H1 (cell line): ENCODE data around the gene SEMA3D. TPM values are rescaled to one million over a fixed set of nuclear protein-coding genes. Genes with fewer than 3 reads are reported as not detected.

Source experiments
- CTCF ChIA-PET: fragments of 300-600 bp; sonication (Branson Sonifier 250); formaldehyde crosslinking; loops from one replicate; lab custom pipeline; 2021; ENCODE audit not compliant: partially characterized antibody; lab: Charles Lee
- POLR2A ChIA-PET: fragments of 300-600 bp; sonication (Branson Sonifier 250); formaldehyde crosslinking; loops from one replicate; lab custom pipeline; 2021; ENCODE audit warnings: inconsistent platforms; ENCODE audit not compliant: partially characterized antibody; lab: Charles Lee
- DNase-seq, 2 experiments: peaks; one replicate each; pipeline versions ENCODE4 v3.0.0 to v3.0.0-alpha.2; 2010 to 2022; ENCODE audit warnings: low spot score in 2 of 2, low read depth in 1 of 2, mixed read lengths in 1 of 2
- FAIRE-seq: peaks from 2 replicates; lab custom pipeline; 2011; peaks lifted over from hg19 to GRCh38; lab: Jason Lieb, UNC
- H2AFZ ChIP-seq: 2 replicates; pipeline ENCODE4 v1.8.1; 2012; ENCODE audit warnings: low read length, inconsistent platforms
- H2AK5ac ChIP-seq: 2 replicates; pipeline ENCODE4 v1.6.1; 2013; ENCODE audit warnings: low read depth, low read length
- H2BK120ac ChIP-seq: replicated peaks from 2 replicates; pipeline ENCODE3; 2013; ENCODE audit warnings: low read depth, low read length, inconsistent platforms
- H2BK12ac ChIP-seq: 2 replicates; pipeline ENCODE4 v1.6.1; 2013; ENCODE audit warnings: low read depth, low read length
- H2BK15ac ChIP-seq: 2 replicates; pipeline ENCODE4 v1.6.1; 2013; ENCODE audit warnings: low read length
- H2BK20ac ChIP-seq: 2 replicates; pipeline ENCODE4 v1.6.1; 2013; ENCODE audit warnings: low read length
- H2BK5ac ChIP-seq: 2 replicates; pipeline ENCODE4 v1.6.1; 2013; ENCODE audit warnings: low read depth, low read length
- H3K14ac ChIP-seq: 2 replicates; pipeline ENCODE4 v1.6.1; 2013; ENCODE audit warnings: inconsistent platforms; ENCODE audit not compliant: insufficient read length
- H3K18ac ChIP-seq: 2 replicates; pipeline ENCODE4 v1.6.1; 2013; ENCODE audit warnings: low read length; ENCODE audit errors: extremely low read depth
- H3K23ac ChIP-seq: 2 replicates; pipeline ENCODE4 v1.6.1; 2013; ENCODE audit warnings: inconsistent platforms; ENCODE audit not compliant: insufficient read length
- H3K23me2 ChIP-seq: 2 replicates; pipeline ENCODE4 v1.6.1; 2013; ENCODE audit warnings: low read depth, low read length
- H3K27ac ChIP-seq: 2 replicates; pipeline ENCODE4 v1.6.1; 2011; ENCODE audit warnings: low read depth, low read length, inconsistent platforms
- H3K27me3 ChIP-seq, 4 experiments: replicated peaks in 1 of 4; 1 replicate in 1 of 4; 2 replicates in 3 of 4; pipeline versions ENCODE4 v1.6.1 to v1.8.1; 2011 to 2013; ENCODE audit warnings: low read length in 3 of 4, mild to moderate bottlenecking in 3 of 4, inconsistent platforms in 2 of 4, mixed read lengths in 2 of 4, moderate library complexity in 1 of 4; ENCODE audit not compliant: control insufficient read depth in 3 of 4, insufficient read depth in 3 of 4; ENCODE audit errors: extremely low read depth in 1 of 4
- H3K36me3 ChIP-seq, 4 experiments: 2 replicates each; pipeline versions ENCODE4 v1.6.1 to v1.8.1; 2011 to 2013; ENCODE audit warnings: mild to moderate bottlenecking in 4 of 4, low read length in 3 of 4, moderate library complexity in 2 of 4, control low read depth in 1 of 4, inconsistent platforms in 1 of 4; ENCODE audit not compliant: insufficient read depth in 4 of 4, control insufficient read depth in 2 of 4
- H3K4ac ChIP-seq: replicated peaks from 2 replicates; pipeline ENCODE3; 2013; ENCODE audit warnings: low read length, low read depth, mixed read lengths, inconsistent platforms; ENCODE audit not compliant: insufficient read length
- H3K4me1 ChIP-seq, 4 experiments: replicated peaks in 1 of 4; 1 replicate in 1 of 4; 2 replicates in 3 of 4; pipeline versions ENCODE4 v1.6.1 to v1.8.1; 2011 to 2013; ENCODE audit warnings: low read length in 3 of 4, inconsistent platforms in 2 of 4, mixed read lengths in 1 of 4; ENCODE audit not compliant: insufficient read depth in 4 of 4, control insufficient read depth in 3 of 4
- H3K4me2 ChIP-seq, 2 experiments: 2 replicates each; pipeline versions ENCODE4 v1.6.1 to v1.8.1; 2011 to 2013; ENCODE audit warnings: low read depth in 2 of 2, low read length in 2 of 2, control low read depth in 1 of 2, inconsistent platforms in 1 of 2, mild to moderate bottlenecking in 1 of 2; ENCODE audit not compliant: insufficient read depth in 1 of 2
- H3K4me3 ChIP-seq, 4 experiments: fragments of 200-600, 300-600 bp in 1 of 4; sonication (generic), shearing (Covaris generic), sonication (Bioruptor Twin) in 1 of 4; 2 replicates each; pipeline versions ENCODE4 v1.5.1 to v1.8.1; 2011 to 2016; ENCODE audit warnings: low read length in 4 of 4, low read depth in 3 of 4, control low read depth in 2 of 4, inconsistent platforms in 2 of 4, mild to moderate bottlenecking in 2 of 4, mixed read lengths in 1 of 4, moderate library complexity in 1 of 4; ENCODE audit not compliant: insufficient read depth in 2 of 4; ENCODE audit errors: extremely low read depth in 1 of 4
- H3K56ac ChIP-seq: replicated peaks from 2 replicates; pipeline ENCODE3; 2013; ENCODE audit warnings: low read depth, mild to moderate bottlenecking, mixed read lengths, low read length, inconsistent platforms; ENCODE audit not compliant: insufficient read length
- H3K79me1 ChIP-seq: 2 replicates; pipeline ENCODE4 v1.6.1; 2013; ENCODE audit warnings: low read depth, low read length, control low read depth
- H3K79me2 ChIP-seq, 2 experiments: 2 replicates each; pipeline versions ENCODE4 v1.6.1 to v1.8.1; 2012 to 2013; ENCODE audit warnings: low read length in 2 of 2, mild to moderate bottlenecking in 2 of 2, inconsistent platforms in 1 of 2; ENCODE audit not compliant: insufficient read depth in 2 of 2, control insufficient read depth in 1 of 2
- H3K9ac ChIP-seq, 4 experiments: replicated peaks in 1 of 4; 1 replicate in 1 of 4; 2 replicates in 3 of 4; pipeline versions ENCODE4 v1.6.1 to v1.8.1; 2011 to 2013; ENCODE audit warnings: low read depth in 3 of 4, low read length in 3 of 4, control low read depth in 2 of 4, mild to moderate bottlenecking in 2 of 4, moderate library complexity in 2 of 4, inconsistent platforms in 1 of 4; ENCODE audit errors: extremely low read depth in 1 of 4
- H3K9me3 ChIP-seq, 2 experiments: 2 replicates each; pipeline versions ENCODE4 v1.6.1 to v1.8.1; 2012 to 2013; ENCODE audit warnings: mild to moderate bottlenecking in 2 of 2, moderate library complexity in 2 of 2, control low read depth in 1 of 2, inconsistent platforms in 1 of 2, low read depth in 1 of 2, low read length in 1 of 2, mixed read lengths in 1 of 2; ENCODE audit not compliant: insufficient read depth in 2 of 2
- H4K20me1 ChIP-seq, 2 experiments: replicated peaks in 1 of 2; 2 replicates each; pipeline versions ENCODE3 to v1.8.1; 2011 to 2013; ENCODE audit warnings: inconsistent platforms in 2 of 2, low read length in 2 of 2, mild to moderate bottlenecking in 1 of 2; ENCODE audit not compliant: insufficient read depth in 2 of 2, control insufficient read depth in 1 of 2
- H4K5ac ChIP-seq: 2 replicates; pipeline ENCODE4 v1.6.1; 2013; ENCODE audit warnings: low read length, low read depth, mixed read lengths, inconsistent platforms; ENCODE audit not compliant: insufficient read length
- H4K8ac ChIP-seq: 2 replicates; pipeline ENCODE4 v1.8.0; 2013; ENCODE audit warnings: mild to moderate bottlenecking, moderate library complexity, low read length, inconsistent platforms; ENCODE audit not compliant: insufficient read depth; ENCODE audit errors: extremely low read depth
- H4K91ac ChIP-seq: replicated peaks from 2 replicates; pipeline ENCODE3; 2013; ENCODE audit warnings: low read length, mixed read lengths, inconsistent platforms; ENCODE audit not compliant: insufficient read length
- ATF2 ChIP-seq: IDR thresholded peaks from 2 replicates; pipeline ENCODE4 v1.6.1; 2012; ENCODE audit warnings: low read length, inconsistent platforms
- BACH1 ChIP-seq: IDR thresholded peaks from 2 replicates; pipeline ENCODE4 v1.6.1; 2012; ENCODE audit warnings: low read length, improper control_type of control experiment
- CBX8 ChIP-seq: fragments of 300-800, 300-1000 bp; sonication (generic); IDR thresholded peaks from 2 replicates; pipeline ENCODE4 v1.7.1; 2016; ENCODE audit warnings: low read depth, low read length, borderline replicate concordance
- EZH2 ChIP-seq: fragments of 200-600 bp; sonication (generic); IDR thresholded peaks from 2 replicates; pipeline ENCODE4 v1.7.1; 2012; ENCODE audit warnings: low read depth, mild to moderate bottlenecking, moderate library complexity, low read length, inconsistent platforms; ENCODE audit not compliant: severe bottlenecking
- JUN ChIP-seq: IDR thresholded peaks from 2 replicates; pipeline ENCODE4 v1.6.1; 2011; ENCODE audit warnings: low read depth, mild to moderate bottlenecking, improper control_type of control experiment, low read length
- NANOG ChIP-seq: IDR thresholded peaks from 2 replicates; pipeline ENCODE4 v1.6.1; 2011; ENCODE audit warnings: low read length, low read depth, mild to moderate bottlenecking, inconsistent platforms; ENCODE audit not compliant: insufficient read depth, poor library complexity, severe bottlenecking
- POLR2A ChIP-seq, 2 experiments: IDR thresholded peaks; 1 replicate in 1 of 2; 2 replicates in 1 of 2; pipeline ENCODE4 v1.6.1; 2011; ENCODE audit warnings: low read depth in 2 of 2, low read length in 2 of 2, mild to moderate bottlenecking in 2 of 2; ENCODE audit errors: control extremely low read depth in 1 of 2
- RFX5 ChIP-seq: IDR thresholded peaks from 2 replicates; pipeline ENCODE4 v1.6.1; 2011; ENCODE audit warnings: low read depth, low read length, improper control_type of control experiment, borderline replicate concordance
- RXRA ChIP-seq: IDR thresholded peaks from 2 replicates; pipeline ENCODE4 v1.6.1; 2011; ENCODE audit warnings: low read depth, mild to moderate bottlenecking, low read length, moderate library complexity; ENCODE audit not compliant: insufficient read depth
- ZNF274 ChIP-seq: IDR thresholded peaks from 2 replicates; pipeline ENCODE4 v1.7.0; 2012; ENCODE audit warnings: low read length, borderline replicate concordance; ENCODE audit errors: extremely low read depth
- WGBS, 2 experiments: shearing (Covaris generic) in 1 of 2; methylation state at CpG; one replicate each; pipeline versions ENCODE4 v1.1.6 to v1.1.7; 2013 to 2015; ENCODE audit warnings: low lambda C conversion rate in 2 of 2, mixed read lengths in 2 of 2, inconsistent platforms in 1 of 2, low coverage in 1 of 2, missing lambda C conversion rate in 1 of 2; ENCODE audit not compliant: insufficient replicate concordance in 2 of 2, insufficient coverage in 1 of 2, insufficient read length in 1 of 2; ENCODE audit errors: extremely low coverage in 1 of 2, missing lambda C conversion rate in 1 of 2; 5-methylcytosine and 5-hydroxymethylcytosine counted together
- polyA plus RNA-seq, 7 experiments: library from polyadenylated mRNA; depleted of rRNA in 3 of 7; stranded (reverse) in 5 of 7; unstranded in 2 of 7; fragments of >200 nt in 5 of 7; fragments of 200-250 nt in 2 of 7; gene quantifications; 1 replicate in 5 of 7; 2 replicates in 1 of 7; 4 replicates in 1 of 7; pipeline versions ENCODE4 v1.2.1 to v1.2.3, GENCODE V29; 2011 to 2013; ENCODE audit warnings: missing spikeins in 2 of 7, mixed read lengths in 2 of 7
- total RNA-seq: library from RNA; stranded (reverse); fragmentation: NEBNext Ultra II Directional; extraction: Animal tissue kit (Norgen Biotek cat#: 25700); gene quantifications from 2 replicates; pipeline ENCODE4 v1.2.1, GENCODE V29; 2021

SEMA3D gene
- total and polyA plus RNA-seq, 2 of the 8 experiments (the other 6 are each of a cell fraction or from before 2014, with no cell fraction given), result 1.6 to 3.5 TPM

DNA sequence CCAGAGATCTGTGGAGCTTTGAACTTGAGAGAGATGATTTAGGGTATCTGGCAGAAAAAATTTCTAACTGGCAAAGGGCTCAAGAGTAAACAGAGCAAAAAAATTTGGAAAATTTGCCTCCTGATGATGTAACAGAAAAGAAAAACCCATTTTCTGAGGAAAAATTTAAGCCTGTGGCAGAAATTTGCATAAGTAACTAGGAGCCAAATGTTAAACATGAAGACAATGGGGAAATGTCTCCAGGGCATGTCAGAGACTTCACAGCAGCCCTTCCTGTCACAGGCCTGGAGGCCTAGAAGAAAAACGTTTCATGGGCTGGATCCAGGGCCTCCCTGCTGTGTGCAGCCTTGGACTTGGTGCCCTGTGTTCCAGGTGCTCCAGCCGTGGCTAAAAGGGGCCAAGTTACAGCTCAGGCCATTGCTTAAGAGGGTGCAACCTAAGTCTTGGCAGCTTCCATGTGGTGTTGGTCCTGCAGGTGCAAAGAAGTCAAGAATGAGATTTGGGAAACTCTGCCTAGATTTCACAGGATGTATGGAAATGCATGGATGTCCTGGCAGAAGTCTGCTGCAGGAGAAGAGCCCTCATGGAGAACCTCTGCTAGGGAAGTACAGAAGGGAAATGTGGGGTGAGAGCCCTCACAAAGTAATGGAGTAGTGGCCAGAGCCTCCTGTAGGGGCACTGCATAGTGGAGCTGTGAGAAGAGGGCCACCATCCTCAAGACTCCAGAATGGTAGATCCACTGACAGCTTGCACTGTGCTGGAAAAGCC, 8.1 kb downstream of the SEMA3D start:
- CTCF ChIA-PET, result interaction anchor here (0.6 to 1.2 kb wide), 2 partner anchors 11 to 202 kb away, joined by 3 read pairs; no protein-coding TSS in a partner anchor
- Histone ChIP-seq H3K56ac (no peak overlapping the region), H3K36me3 (no peaks in the 10 kb centered on the region), H3K79me2 (no peaks in the 10 kb centered on the region), H3K4me2 (no peak overlapping the region), H4K20me1 (no peaks in the 10 kb centered on the region), H2BK20ac (no peak overlapping the region), H3K23me2 (no peaks in the 10 kb centered on the region; the same call in 1 of the 2 replicates), H2BK5ac (no peak overlapping the region), H3K18ac (no peak overlapping the region), H4K8ac (no peak overlapping the region; the same call in 1 of the 2 replicates), H3K27me3 (no peaks in the 10 kb centered on the region), H2BK15ac (no peak overlapping the region), H2AK5ac (no peak overlapping the region), H3K9ac (no peak overlapping the region), H3K14ac (no peak overlapping the region), H2AFZ (no peak overlapping the region), H3K23ac (no peak overlapping the region), H2BK120ac (no peak overlapping the region), H3K79me1 (no peaks in the 10 kb centered on the region), H3K9me3 (peaks cover 9 to 16% of the 10 kb centered on the region in 2 experiments), H4K5ac (no peak overlapping the region), H3K4ac (no peak overlapping the region), H4K91ac (no peak overlapping the region), H3K4me3 (no peak overlapping the region), H3K27ac (no peak overlapping the region), H3K4me1 (no peaks in the 10 kb centered on the region), H2BK12ac (no peak overlapping the region)
- DNase-seq (no peak), FAIRE-seq (no peak)
- 76% methylated on average over 2 of the region's 2 CpGs; no CpG with 5 or more reads in 1 of the 2 experiments for WGBS, 2 experiments
- POLR2A ChIA-PET, result no interaction called here
- no peak for TF ChIP-seq POLR2A (IDR thresholded peaks at IDR 0.05; ENCODE audit: control extremely low read depth in 1 of 2, low read depth in 2 of 2, low read length in 2 of 2)
- TF ChIP-seq JUN, result no peak
- no peak for TF ChIP-seq RXRA
- no peak for TF ChIP-seq ATF2
- no peak for TF ChIP-seq RFX5
- TF ChIP-seq ZNF274, result no peak
- TF ChIP-seq NANOG, result no peak
- TF ChIP-seq EZH2, result no peak
- TF ChIP-seq BACH1, result no peak
- no peak for TF ChIP-seq CBX8
